GM18498 (cell line): ENCODE data around the gene ZC3H18.
"Not testable (repeated sequence)": the region's sequence is repeated elsewhere in the genome, so short reads cannot be mapped to it uniquely, and the experiment has no call there.

ENCODE experiments used
- ATAC-seq: cut with Tn5 transposase; IDR thresholded peaks from one replicate; pipeline ENCODE4 v1.9.1; 2021; ENCODE audit warnings: mild to moderate bottlenecking, moderate library complexity; ENCODE audit not compliant: unreplicated experiment

ZC3H18 gene

GRCh38 chr16:88651989-88652761, 82.0 kb downstream of the ZC3H18 start:
- no peak for ATAC-seq

DNA sequence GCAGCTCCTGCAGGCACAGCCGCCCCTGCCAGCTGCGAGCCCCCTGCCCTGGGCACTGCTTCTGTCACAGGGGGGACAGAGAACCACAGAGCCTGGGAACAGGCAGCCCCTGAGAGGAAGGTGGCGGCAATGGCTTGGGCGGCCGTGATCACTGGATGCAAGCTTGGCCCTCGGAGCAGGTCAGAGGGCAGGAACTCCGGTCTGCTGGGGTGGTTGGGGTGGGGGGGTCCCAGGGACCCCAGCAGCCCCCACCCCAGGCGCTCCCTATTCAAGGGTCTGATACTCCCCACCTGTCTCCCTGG, 82.5 kb downstream of the ZC3H18 start:
- no peak for ATAC-seq

GRCh38 chr16:88653101-88653500, 82.9 kb downstream of the ZC3H18 start:
- no peak for ATAC-seq

DNA sequence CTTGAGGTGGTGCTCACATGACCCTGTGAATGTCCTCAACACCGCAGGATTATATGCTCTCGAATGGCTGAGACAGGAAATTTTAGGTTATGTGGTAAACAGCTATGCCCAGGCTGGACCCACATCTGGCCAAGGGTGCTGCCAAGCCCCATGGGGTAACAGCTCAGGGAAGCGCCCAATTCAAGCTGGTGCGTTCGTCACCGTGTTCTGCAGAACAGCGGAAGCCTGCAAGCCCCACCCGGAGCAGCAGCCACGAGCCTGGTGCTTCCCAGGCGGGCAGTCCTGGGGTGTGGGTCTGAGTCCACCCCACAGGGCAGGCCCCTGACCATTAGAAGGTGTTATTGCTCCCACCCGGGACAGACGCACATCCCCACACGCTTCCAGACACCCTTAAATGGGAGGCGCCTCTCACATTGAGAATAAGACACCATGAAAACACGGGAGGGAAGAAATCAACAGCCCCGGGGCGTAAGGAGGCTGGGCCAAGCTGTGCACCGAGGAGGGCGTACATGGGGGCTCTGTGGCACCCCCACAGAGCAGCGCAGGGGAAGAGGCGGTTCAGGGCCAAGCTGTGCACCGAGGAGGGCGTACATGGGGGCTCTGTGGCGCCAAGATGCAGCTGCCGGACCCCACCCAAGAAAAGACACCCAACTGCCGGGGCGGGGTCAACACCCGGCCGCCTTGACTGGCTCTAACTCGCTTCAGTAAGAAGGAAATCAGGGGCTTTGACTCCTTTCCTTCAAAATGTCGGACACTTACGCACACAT, 83.6 kb downstream of the ZC3H18 start:
- ATAC-seq, result no peak

- ATAC-seq, result no peak
Observed at GRCh38 chr16:88654363-88655052, 84.3 kb downstream of the ZC3H18 start.

DNA sequence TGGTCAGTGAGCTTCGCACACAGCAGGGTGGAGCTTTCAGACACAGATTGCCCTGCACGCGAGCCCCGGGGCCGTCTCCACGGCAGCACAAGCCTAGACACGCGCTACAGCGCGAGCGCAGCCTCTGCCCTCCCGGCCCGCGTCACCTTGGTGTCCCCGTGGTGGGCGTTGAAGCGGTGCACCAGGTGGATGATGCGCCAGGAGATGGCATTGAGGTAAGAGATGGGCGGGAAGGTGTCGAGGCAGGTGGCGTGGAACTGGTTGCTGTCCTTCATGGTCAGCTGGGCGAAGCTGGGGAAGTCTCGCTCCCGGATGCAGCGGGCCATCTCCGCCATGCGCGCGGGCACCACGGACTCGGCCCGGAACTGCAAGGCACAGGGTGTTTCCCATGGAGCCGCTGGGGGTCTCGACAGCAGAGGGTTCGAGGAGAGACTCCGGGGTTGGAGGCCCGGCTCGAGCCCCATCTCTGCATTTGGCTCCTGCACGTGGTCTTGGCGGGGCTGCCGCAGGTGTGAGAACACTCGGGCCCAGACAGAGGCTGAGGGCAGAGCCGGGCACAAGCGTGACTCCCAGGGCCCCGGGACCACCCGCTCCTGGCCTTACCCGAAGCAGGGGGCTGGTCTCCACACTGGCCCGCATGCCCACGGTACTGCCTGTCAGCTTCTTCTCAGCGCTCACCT, 85.0 kb downstream of the ZC3H18 start:
- ATAC-seq, result no peak

GRCh38 chr16:88655733-88656281, 85.6 kb downstream of the ZC3H18 start:
- no peak for ATAC-seq

DNA sequence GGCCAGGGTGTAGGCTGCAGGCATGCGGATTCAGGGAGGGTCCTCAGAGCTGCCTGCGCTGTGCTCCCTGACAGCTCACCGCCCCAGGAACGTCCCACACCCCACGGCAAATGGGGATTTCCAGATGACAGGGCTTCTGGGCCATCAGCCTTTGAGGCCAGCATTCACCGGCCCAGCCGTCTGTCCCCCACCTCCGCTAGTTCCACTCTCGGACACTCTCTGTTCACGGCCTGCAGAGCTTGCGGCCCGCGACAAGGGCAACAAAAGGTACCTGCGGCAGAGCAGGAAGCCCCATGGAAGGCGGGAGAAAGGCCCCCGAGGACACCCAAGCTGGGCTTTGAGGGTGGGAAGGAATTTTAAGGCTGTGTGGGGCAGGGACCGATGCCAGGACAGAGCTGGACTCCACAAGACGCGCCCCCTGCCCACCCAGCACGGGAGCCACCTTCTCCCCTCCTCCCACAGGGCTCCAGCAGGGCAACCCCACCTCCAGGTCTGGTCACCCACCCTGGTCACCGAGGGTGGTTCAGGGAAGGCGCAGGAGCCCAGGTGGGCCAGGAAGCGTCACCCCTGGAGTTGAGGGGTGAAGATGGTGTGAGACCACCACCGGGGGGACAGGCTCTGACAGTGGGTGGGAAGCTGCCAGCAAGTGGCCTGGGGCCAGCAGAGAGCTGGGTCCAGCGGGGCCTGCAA, 86.2 kb downstream of the ZC3H18 start:
- ATAC-seq, result no peak

GRCh38 chr16:88657371-88657770, 87.2 kb downstream of the ZC3H18 start:
- no peak for ATAC-seq

DNA sequence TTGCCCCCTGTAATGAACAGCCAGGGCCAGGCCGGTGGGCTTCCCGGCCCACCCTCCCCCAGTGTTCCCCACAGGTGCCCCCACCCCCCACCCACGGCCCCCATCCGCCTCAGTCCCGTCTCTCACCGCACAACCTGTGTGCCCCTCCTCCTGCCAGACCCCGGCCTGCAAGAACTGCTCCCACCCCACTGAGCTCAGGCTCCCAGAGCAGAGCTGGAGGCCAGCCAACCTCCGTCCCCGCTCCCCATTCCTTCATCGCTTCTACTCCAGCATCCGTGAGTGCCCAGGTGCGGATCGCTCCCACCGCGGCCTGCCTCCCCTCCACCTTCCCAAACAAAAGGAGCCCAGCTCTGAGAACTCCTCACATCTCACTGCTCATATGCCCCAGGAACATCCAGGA, 88.5 kb downstream of the ZC3H18 start:
- no peak for ATAC-seq

DNA sequence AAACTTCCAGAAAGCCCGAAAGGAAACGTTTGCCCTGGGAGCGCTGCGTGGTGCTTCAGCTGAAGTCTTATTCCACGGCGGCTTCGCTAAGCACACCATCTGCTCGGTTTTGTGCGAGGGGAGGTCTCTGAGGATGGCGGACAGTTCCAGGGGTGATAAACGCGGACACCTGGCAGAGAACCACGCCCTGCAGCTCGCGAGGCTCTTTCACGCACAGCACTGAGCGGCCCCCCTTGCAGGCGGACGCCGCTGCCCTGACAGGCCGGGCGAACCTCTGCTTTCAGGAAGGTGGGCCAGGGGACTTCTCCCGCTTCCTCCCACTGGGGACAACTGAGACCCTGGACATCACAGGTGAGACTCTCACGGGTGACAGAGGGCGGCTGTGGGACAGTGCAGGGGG, 89.0 kb downstream of the ZC3H18 start:
- ATAC-seq, result no peak

DNA sequence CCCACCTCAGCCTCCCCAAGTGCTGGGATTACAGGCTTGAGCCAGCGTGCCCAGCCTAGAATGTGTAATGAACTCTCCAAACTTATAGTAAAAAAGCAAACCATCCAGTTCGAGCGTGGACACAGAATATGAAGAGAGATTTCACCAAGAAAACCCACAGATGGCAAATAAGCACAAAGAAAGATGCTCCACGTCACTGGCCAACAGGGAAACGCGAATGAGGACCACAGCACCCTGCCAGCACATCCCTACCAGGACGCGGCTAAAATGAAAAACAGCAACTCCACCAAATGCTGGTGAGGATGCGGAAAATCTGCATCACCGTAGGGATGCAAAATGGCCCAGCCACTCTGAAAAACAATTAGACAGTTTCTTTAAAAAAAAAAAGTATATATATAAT, 91.3 kb downstream of the ZC3H18 start:
- no peak for ATAC-seq

GRCh38 chr16:88662222-88662842, 92.1 kb downstream of the ZC3H18 start:
- peak; percentile 9 for ATAC-seq

GRCh38 chr16:88662843-88663606, 92.8 kb downstream of the ZC3H18 start, which contains the start of gene MVD:
MVD (minus strand) TSS chr16:88663091; CDS start chr16:88663080, 11 bp downstream.
- ATAC-seq, result peak; percentile 92

DNA sequence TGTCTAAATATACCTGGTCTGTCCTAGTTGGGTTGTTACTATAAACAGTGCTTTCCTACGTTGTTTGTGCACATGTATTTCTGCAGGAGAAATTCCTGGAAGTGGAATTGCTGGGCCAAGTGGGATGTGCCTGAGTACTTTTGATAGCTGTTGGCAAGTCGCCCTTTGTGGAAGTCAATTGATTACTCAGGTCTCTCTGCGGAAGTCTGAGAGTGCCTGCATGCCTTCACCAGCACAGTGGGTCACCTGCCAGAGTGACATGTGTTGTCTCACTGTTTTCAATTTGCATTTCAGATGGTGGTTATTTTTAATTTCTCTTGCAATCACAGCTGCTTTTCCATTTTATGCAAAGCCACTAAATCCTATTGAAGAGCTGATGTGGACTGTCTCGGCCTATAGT, 94.9 kb downstream of the ZC3H18 start:
- no peak for ATAC-seq

DNA sequence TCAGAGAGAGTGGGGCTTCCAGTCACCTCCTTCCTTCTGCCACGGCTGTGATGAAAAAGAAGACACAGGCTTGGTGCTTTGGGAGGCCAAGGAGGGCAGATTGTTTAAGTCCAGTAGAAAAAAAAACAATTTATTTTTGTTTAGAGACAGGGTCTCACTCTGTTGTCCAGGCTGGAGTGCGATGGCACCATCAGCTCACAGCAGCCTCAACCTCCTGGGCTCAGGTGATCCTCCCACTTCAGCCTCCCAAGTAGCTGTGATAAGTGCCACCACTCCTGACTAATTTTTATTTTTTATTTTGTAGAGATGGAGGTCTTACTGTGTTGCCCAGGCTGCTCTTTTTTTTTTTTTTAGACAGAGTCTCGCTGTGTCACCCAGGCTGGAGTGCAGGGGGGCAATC, 95.4 kb downstream of the ZC3H18 start:
- ATAC-seq, result no peak

DNA sequence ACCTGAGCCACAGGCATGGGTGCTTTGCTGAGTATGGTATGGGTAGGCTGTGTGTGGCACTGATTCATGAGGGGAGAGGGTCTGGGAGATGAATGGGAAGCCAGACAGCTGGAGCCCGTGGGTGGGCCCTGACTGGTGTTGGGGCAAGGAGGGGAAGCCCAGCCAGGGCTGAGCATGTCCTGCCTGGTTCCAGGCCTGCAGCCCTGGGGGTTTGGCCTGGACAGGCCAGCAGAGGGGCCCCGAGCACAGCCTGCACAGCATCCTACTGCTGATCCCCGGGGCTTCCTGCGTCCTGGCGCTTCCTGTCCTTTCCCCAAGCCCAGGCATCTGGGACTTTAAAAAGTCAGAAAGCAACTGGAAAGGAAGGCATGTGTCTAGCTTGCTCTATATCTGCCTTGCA, 97.3 kb downstream of the ZC3H18 start:
- ATAC-seq, result no peak

- not testable (repeated sequence) for ATAC-seq
Observed at GRCh38 chr16:88669493-88669892, 99.3 kb downstream of the ZC3H18 start.

- no peak for ATAC-seq
Observed at GRCh38 chr16:88669980-88670379, 99.8 kb downstream of the ZC3H18 start.
